A549 (cell line): Measurements from ENCODE around the gene PTPN4. TPM values are rescaled to one million over a fixed set of nuclear protein-coding genes. Genes with fewer than 3 reads are reported as not detected.

Experiments
- ATAC-seq, 2 experiments: fragments of 200-7000 bp in 1 of 2; fragments of >200 bp in 1 of 2; cut with Nextera tagmentation in 1 of 2; cut with Tn5 transposase in 1 of 2; 3 replicates each; pipeline versions ENCODE4 v1.8.0 to v1.9.1; 2018 to 2020; ENCODE audit warnings: mild to moderate bottlenecking in 1 of 2, moderate library complexity in 1 of 2
- CTCF ChIA-PET: fragments of 300-600 bp; sonication (Branson Sonifier 250); formaldehyde crosslinking; extraction: SDS; loops from one replicate; lab custom pipeline; 2021; ENCODE audit warnings: antibody characterized with exemption, inconsistent platforms; lab: Yijun Ruan, JAX
- POLR2A ChIA-PET: fragments of 350-600 bp; formaldehyde crosslinking; extraction: SDS; loops from one replicate; lab custom pipeline; 2021; ENCODE audit warnings: antibody characterized with exemption, inconsistent platforms; lab: Yijun Ruan, JAX
- DNase-seq, 2 experiments: peaks; one replicate each; pipeline versions ENCODE4 v3.0.0 to v3.0.0-alpha.2; 2011 to 2016; ENCODE audit warnings: low read depth in 1 of 2, low spot score in 1 of 2
- FAIRE-seq: peaks from 2 replicates; lab custom pipeline; 2011; peaks lifted over from hg19 to GRCh38; lab: Jason Lieb, UNC
- H3K27ac ChIP-seq, 2 experiments: fragments of >200 bp; sonication (Bioruptor Twin); formaldehyde crosslinking; 3 replicates each; pipeline ENCODE4 v1.5.1; 2016 to 2017
- H3K4me1 ChIP-seq: fragments of >200 bp; sonication (Bioruptor Twin); formaldehyde crosslinking; 3 replicates; pipeline ENCODE4 v1.6.1; 2016
- H3K4me2 ChIP-seq: fragments of >200 bp; sonication (Bioruptor Twin); formaldehyde crosslinking; 3 replicates; pipeline ENCODE4 v1.6.1; 2016
- H3K4me3 ChIP-seq: fragments of >200 bp; sonication (Bioruptor Twin); formaldehyde crosslinking; 3 replicates; pipeline ENCODE4 v1.5.1; 2016
- H3K9me3 ChIP-seq: fragments of >200 bp; sonication (Bioruptor Twin); formaldehyde crosslinking; 3 replicates; pipeline ENCODE4 v1.6.1; 2016
- BHLHE40 ChIP-seq: IDR thresholded peaks from 2 replicates; pipeline ENCODE4 v1.6.1; 2012; ENCODE audit warnings: low read depth, low read length, inconsistent platforms
- CEBPB ChIP-seq, 2 experiments: fragments of >200 bp in 1 of 2; sonication (Bioruptor Twin) in 1 of 2; formaldehyde crosslinking in 1 of 2; IDR thresholded peaks; 2 replicates each; pipeline ENCODE4 v1.6.1; 2012 to 2016
- EP300 ChIP-seq, 2 experiments: fragments of >200 bp; sonication (Bioruptor Twin); formaldehyde crosslinking; IDR thresholded peaks; 2 replicates in 1 of 2; 3 replicates in 1 of 2; pipeline ENCODE4 v1.6.1; 2016 to 2017
- FOSB ChIP-seq: fragments of 250-450 bp; sonication (Bioruptor Pico); IDR thresholded peaks from 2 replicates; pipeline ENCODE4 v1.5.0; 2020; ENCODE audit warnings: mild to moderate bottlenecking, moderate library complexity
- FOXS1 ChIP-seq: fragments of 250-450 bp; sonication (Bioruptor Pico); IDR thresholded peaks from 2 replicates; pipeline ENCODE4 v1.5.0; 2020; ENCODE audit warnings: mild to moderate bottlenecking, moderate library complexity
- GATA3 ChIP-seq: IDR thresholded peaks from 2 replicates; pipeline ENCODE4 v1.6.1; 2012; ENCODE audit warnings: borderline replicate concordance
- HEYL ChIP-seq: fragments of 250-450 bp; sonication (Bioruptor Pico); IDR thresholded peaks from 2 replicates; pipeline ENCODE4 v1.8.0; 2021; ENCODE audit warnings: mild to moderate bottlenecking, moderate library complexity
- KDM1A ChIP-seq: fragments of 200-600 bp; sonication (generic); IDR thresholded peaks from 2 replicates; pipeline ENCODE4 v1.6.1; 2016; ENCODE audit warnings: low read depth, mild to moderate bottlenecking
- KDM5A ChIP-seq: fragments of 200-600 bp; sonication (generic); IDR thresholded peaks from 2 replicates; pipeline ENCODE4 v1.6.1; 2016; ENCODE audit warnings: antibody characterized with exemption, mild to moderate bottlenecking
- MAZ ChIP-seq: fragments of 150-350 bp; IDR thresholded peaks from 2 replicates; pipeline ENCODE4 v1.6.1; 2014; ENCODE audit warnings: antibody characterized with exemption, low read depth, low read length, borderline replicate concordance
- MYC ChIP-seq: IDR thresholded peaks from 2 replicates; pipeline ENCODE4 v1.6.1; 2012; ENCODE audit warnings: mild to moderate bottlenecking, inconsistent platforms, low read length, improper control_type of control experiment, borderline replicate concordance
- NPAS2 ChIP-seq: fragments of 250-450 bp; sonication (Bioruptor Pico); IDR thresholded peaks from 2 replicates; pipeline ENCODE4 v1.8.0; 2022; ENCODE audit warnings: mild to moderate bottlenecking, moderate library complexity, borderline replicate concordance
- NR3C1 ChIP-seq: fragments of >200 bp; sonication (Bioruptor Twin); formaldehyde crosslinking; IDR thresholded peaks from 3 replicates; pipeline ENCODE4 v1.6.1; 2017
- PHF8 ChIP-seq: fragments of 200-600 bp; sonication (generic); IDR thresholded peaks from 2 replicates; pipeline ENCODE4 v1.6.1; 2016; ENCODE audit warnings: low read depth, mild to moderate bottlenecking, antibody characterized with exemption, moderate library complexity, borderline replicate concordance
- POLR2A ChIP-seq: IDR thresholded peaks from 2 replicates; pipeline ENCODE4 v1.6.1; 2012; ENCODE audit warnings: mild to moderate bottlenecking, low read length
- RAD21 ChIP-seq, 2 experiments: fragments of >200 bp in 1 of 2; sonication (Bioruptor Twin) in 1 of 2; formaldehyde crosslinking in 1 of 2; IDR thresholded peaks in 1 of 2; conservative IDR thresholded peaks in 1 of 2; 2 replicates in 1 of 2; 3 replicates in 1 of 2; pipeline ENCODE4 v1.6.1; 2012 to 2018; ENCODE audit warnings: inconsistent platforms in 1 of 2
- RNF2 ChIP-seq: fragments of 200-600 bp; sonication (generic); IDR thresholded peaks from 2 replicates; pipeline ENCODE4 v1.6.1; 2016; ENCODE audit warnings: low read depth, mild to moderate bottlenecking, antibody characterized with exemption, moderate library complexity, borderline replicate concordance
- SMC3 ChIP-seq: fragments of >200 bp; sonication (Bioruptor Twin); formaldehyde crosslinking; IDR thresholded peaks from 3 replicates; pipeline ENCODE4 v1.6.1; 2018; ENCODE audit warnings: inconsistent platforms
- SREBF2 ChIP-seq: fragments of 450-650 bp; IDR thresholded peaks from 2 replicates; pipeline ENCODE4 v1.6.1; 2014; ENCODE audit warnings: mild to moderate bottlenecking, moderate library complexity
- TP53 ChIP-seq: fragments of 250-450 bp; sonication (Bioruptor Pico); IDR thresholded peaks from 2 replicates; pipeline ENCODE4 v1.5.0; 2021; ENCODE audit warnings: mild to moderate bottlenecking, moderate library complexity
- WGBS: methylation state at CpG from one replicate; pipeline ENCODE4 v1.1.6; 2017; ENCODE audit errors: missing lambda C conversion rate; 5-methylcytosine and 5-hydroxymethylcytosine counted together
- polyA plus RNA-seq, 4 experiments: library from polyadenylated mRNA; depleted of rRNA in 3 of 4; stranded (reverse); fragments of >200 nt; fragmentation: RNase III in 1 of 4; extraction: RNeasy Plus Mini Kit Qiagen cat#74134 plus additional on column Dnase treatment in 1 of 4; gene quantifications; 2 replicates in 3 of 4; 3 replicates in 1 of 4; pipeline ENCODE4 v1.2.3, GENCODE V29; 2011 to 2017
- TF ChIP-seq, protein P1 (sequence below): fragments of 250-450 bp; sonication (Bioruptor Pico); IDR thresholded peaks from 2 replicates; pipeline ENCODE4 v1.5.0; 2020; ENCODE audit warnings: low read depth, mild to moderate bottlenecking, moderate library complexity
- TF ChIP-seq, protein P2 (sequence below): fragments of >200 bp; sonication (Bioruptor Twin); formaldehyde crosslinking; IDR thresholded peaks from 2 replicates; pipeline ENCODE4 v1.6.1; 2016
- TF ChIP-seq, protein P3 (sequence below): fragments of >200 bp; sonication (Bioruptor Twin); formaldehyde crosslinking; IDR thresholded peaks from 3 replicates; pipeline ENCODE4 v1.5.1; 2016
- TF ChIP-seq, protein P4 (sequence below): fragments of 250-450 bp; sonication (Bioruptor Pico); IDR thresholded peaks from 2 replicates; pipeline ENCODE4 v1.5.0; 2021; ENCODE audit warnings: mild to moderate bottlenecking, moderate library complexity, borderline replicate concordance

Gene PTPN4
- polyA plus RNA-seq, 2 of the 4 experiments (the other 2 are of a cell fraction): 14.5 to 36.6 TPM

DNA sequence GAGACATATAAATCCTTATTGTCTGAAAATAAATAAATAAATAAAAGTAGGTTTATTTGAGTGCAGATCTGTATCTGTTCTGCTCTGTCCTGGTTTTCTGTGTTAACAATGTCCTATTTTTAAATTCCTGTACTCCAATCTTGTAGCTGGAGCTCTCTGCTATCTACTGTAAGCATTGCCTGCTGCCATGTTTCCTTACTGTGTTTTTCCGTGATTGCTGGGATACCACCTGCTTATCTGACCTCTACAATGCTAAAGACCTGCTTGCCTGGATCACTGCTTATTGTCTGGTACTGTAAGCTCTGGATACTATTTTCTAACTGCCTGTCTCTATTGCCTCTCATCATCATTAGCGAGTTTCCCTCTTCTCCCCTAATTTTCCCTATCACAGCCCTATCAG lies 11.6 kb downstream of the PTPN4 start:
- CTCF ChIA-PET: interaction anchor here (1.7 kb wide), 1 partner anchor 68 kb away, joined by 4 read pairs; no protein-coding TSS in a partner anchor
- Histone ChIP-seq H3K4me1 (peaks cover 16% of the 10 kb centered on the region; the same call in 2 of the 3 replicates), H3K4me2 (no peak overlapping the region), H3K27ac (no peak overlapping the region), H3K9me3 (no peaks in the 10 kb centered on the region), H3K4me3 (no peak overlapping the region)
- WGBS: 96% methylated on average over 2 of the region's 2 CpGs
- DNase-seq (no peak), ATAC-seq (no peak), FAIRE-seq (no peak)
- TF ChIP-seq EP300 (IDR thresholded peaks at IDR 0.05) (no peak), KDM1A (no peak), POLR2A (no peak), MAZ (no peak), NPAS2 (CRISPR knock-in tag) (no peak), SREBF2 (no peak), PHF8 (no peak), TP53 (CRISPR knock-in tag) (no peak), KDM5A (no peak), HEYL (CRISPR knock-in tag) (no peak), FOSB (CRISPR knock-in tag) (no peak), BHLHE40 (no peak), NR3C1 (no peak), GATA3 (no peak), RNF2 (no peak)
- TF ChIP-seq, protein P1, sequence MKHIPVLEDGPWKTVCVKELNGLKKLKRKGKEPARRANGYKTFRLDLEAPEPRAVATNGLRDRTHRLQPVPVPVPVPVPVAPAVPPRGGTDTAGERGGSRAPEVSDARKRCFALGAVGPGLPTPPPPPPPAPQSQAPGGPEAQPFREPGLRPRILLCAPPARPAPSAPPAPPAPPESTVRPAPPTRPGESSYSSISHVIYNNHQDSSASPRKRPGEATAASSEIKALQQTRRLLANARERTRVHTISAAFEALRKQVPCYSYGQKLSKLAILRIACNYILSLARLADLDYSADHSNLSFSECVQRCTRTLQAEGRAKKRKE (CRISPR knock-in tag): no peak
- TF ChIP-seq, protein P2, sequence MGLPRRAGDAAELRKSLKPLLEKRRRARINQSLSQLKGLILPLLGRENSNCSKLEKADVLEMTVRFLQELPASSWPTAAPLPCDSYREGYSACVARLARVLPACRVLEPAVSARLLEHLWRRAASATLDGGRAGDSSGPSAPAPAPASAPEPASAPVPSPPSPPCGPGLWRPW: no peak
- TF ChIP-seq, protein P3, sequence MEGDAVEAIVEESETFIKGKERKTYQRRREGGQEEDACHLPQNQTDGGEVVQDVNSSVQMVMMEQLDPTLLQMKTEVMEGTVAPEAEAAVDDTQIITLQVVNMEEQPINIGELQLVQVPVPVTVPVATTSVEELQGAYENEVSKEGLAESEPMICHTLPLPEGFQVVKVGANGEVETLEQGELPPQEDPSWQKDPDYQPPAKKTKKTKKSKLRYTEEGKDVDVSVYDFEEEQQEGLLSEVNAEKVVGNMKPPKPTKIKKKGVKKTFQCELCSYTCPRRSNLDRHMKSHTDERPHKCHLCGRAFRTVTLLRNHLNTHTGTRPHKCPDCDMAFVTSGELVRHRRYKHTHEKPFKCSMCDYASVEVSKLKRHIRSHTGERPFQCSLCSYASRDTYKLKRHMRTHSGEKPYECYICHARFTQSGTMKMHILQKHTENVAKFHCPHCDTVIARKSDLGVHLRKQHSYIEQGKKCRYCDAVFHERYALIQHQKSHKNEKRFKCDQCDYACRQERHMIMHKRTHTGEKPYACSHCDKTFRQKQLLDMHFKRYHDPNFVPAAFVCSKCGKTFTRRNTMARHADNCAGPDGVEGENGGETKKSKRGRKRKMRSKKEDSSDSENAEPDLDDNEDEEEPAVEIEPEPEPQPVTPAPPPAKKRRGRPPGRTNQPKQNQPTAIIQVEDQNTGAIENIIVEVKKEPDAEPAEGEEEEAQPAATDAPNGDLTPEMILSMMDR: no peak
- TF ChIP-seq, protein P4, sequence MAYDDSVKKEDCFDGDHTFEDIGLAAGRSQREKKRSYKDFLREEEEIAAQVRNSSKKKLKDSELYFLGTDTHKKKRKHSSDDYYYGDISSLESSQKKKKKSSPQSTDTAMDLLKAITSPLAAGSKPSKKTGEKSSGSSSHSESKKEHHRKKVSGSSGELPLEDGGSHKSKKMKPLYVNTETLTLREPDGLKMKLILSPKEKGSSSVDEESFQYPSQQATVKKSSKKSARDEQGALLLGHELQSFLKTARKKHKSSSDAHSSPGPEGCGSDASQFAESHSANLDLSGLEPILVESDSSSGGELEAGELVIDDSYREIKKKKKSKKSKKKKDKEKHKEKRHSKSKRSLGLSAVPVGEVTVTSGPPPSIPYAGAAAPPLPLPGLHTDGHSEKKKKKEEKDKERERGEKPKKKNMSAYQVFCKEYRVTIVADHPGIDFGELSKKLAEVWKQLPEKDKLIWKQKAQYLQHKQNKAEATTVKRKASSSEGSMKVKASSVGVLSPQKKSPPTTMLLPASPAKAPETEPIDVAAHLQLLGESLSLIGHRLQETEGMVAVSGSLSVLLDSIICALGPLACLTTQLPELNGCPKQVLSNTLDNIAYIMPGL: no peak
- POLR2A ChIA-PET: interaction anchor here (0.6 kb wide), 1 partner anchor 13 kb away, joined by 6 read pairs; no protein-coding TSS in a partner anchor

DNA sequence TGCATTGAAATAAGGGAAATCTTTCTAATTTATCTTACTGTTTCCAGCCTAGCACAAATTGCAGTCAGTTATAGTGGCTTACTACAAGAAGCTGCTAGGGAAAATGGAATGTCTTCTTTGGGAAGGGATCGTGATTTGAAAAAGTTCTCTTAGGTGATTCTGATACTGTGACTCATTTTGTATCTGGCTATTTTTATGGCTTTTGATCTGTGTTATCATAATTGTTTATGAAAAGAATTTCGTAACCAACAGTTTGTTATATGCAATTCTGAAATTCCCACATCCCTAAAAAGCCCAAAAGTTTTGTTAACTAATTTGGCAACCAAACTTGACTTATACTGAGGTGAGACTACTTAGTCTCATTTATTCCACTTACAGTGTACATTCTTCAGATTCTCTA lies 12.4 kb downstream of the PTPN4 start:
- POLR2A ChIA-PET: no interaction called here
- Histone ChIP-seq H3K4me1 (peaks cover 16% of the 10 kb centered on the region; the same call in 2 of the 3 replicates), H3K27ac (no peak overlapping the region), H3K4me2 (0 out of 3 replicates have a peak overlapping the region, but pooled peaks have one; percentile 16), H3K4me3 (no peak overlapping the region), H3K9me3 (no peaks in the 10 kb centered on the region)
- TF ChIP-seq CEBPB (IDR thresholded peaks at IDR 0.05) (no peak), FOXS1 (no peak), TP53 (CRISPR knock-in tag) (no peak), POLR2A (no peak), FOSB (CRISPR knock-in tag) (no peak), RAD21 (conservative IDR thresholded peaks at IDR 0.05 in 1 of 2, IDR thresholded peaks at IDR 0.05 in 1 of 2) (no peak), SMC3 (no peak), MYC (no peak), PHF8 (no peak), SREBF2 (no peak)
- FAIRE-seq (no peak), DNase-seq (no peak), ATAC-seq (no peak)
- CTCF ChIA-PET: interaction anchor here (1.0 kb wide), 1 partner anchor 69 kb away, joined by 3 read pairs; no protein-coding TSS in a partner anchor
- WGBS: 88% methylated on average over 2 of the region's 2 CpGs
